AG10803 (cell line): ENCODE data around the gene KMT2B.

Source experiments
- DNase-seq: peaks from one replicate; pipeline ENCODE4 v3.0.0; 2010; ENCODE audit warnings: low read depth
- H3K4me3 ChIP-seq: 2 replicates; pipeline ENCODE4 v1.5.1; 2011; ENCODE audit warnings: mild to moderate bottlenecking, low read length, control low read depth
- TF ChIP-seq, protein P1 (sequence below): conservative IDR thresholded peaks from 2 replicates; pipeline ENCODE4 v1.5.1; 2011; ENCODE audit warnings: mild to moderate bottlenecking, low read length, control low read depth, inconsistent platforms

KMT2B gene

GRCh38 chr19:35733180-35734125, 15.7 kb downstream of the KMT2B start:
- DNase-seq = no peak
- no peak overlapping the region for H3K4me3 ChIP-seq
- TF ChIP-seq, protein P1, sequence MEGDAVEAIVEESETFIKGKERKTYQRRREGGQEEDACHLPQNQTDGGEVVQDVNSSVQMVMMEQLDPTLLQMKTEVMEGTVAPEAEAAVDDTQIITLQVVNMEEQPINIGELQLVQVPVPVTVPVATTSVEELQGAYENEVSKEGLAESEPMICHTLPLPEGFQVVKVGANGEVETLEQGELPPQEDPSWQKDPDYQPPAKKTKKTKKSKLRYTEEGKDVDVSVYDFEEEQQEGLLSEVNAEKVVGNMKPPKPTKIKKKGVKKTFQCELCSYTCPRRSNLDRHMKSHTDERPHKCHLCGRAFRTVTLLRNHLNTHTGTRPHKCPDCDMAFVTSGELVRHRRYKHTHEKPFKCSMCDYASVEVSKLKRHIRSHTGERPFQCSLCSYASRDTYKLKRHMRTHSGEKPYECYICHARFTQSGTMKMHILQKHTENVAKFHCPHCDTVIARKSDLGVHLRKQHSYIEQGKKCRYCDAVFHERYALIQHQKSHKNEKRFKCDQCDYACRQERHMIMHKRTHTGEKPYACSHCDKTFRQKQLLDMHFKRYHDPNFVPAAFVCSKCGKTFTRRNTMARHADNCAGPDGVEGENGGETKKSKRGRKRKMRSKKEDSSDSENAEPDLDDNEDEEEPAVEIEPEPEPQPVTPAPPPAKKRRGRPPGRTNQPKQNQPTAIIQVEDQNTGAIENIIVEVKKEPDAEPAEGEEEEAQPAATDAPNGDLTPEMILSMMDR = no peak

GRCh38 chr19:35734273-35734672, 16.5 kb downstream of the KMT2B start:
- DNase-seq = no peak
- TF ChIP-seq, protein P1 = no peak
- H3K4me3 ChIP-seq = no peak overlapping the region

- TF ChIP-seq, protein P1 = no peak
- no peak for DNase-seq
- H3K4me3 ChIP-seq = no peak overlapping the region
Observed at GRCh38 chr19:35734889-35735288, 17.1 kb downstream of the KMT2B start.

GRCh38 chr19:35736913-35737886, 19.4 kb downstream of the KMT2B start:
- no peak for DNase-seq
- H3K4me3 ChIP-seq = no peak overlapping the region
- TF ChIP-seq, protein P1 = no peak; the same call in 1 of the 2 replicates

- DNase-seq = no peak
- TF ChIP-seq, protein P1 = no peak
- no peak overlapping the region for H3K4me3 ChIP-seq
Observed at GRCh38 chr19:35738021-35738886, 20.5 kb downstream of the KMT2B start.

GRCh38 chr19:35738887-35739229, 21.1 kb downstream of the KMT2B start:
- TF ChIP-seq, protein P1 = no peak
- no peak for DNase-seq
- H3K4me3 ChIP-seq = no peak overlapping the region
